Adrenal gland (tissue), 5 donors: Measurements from ENCODE around the gene UBAC1.

Source experiments
- POLR2A ChIP-seq, 2 donors: fragments of 450-650 bp; IDR thresholded peaks; one replicate each; pipeline ENCODE4 v1.6.1; 2017; ENCODE audit warnings: antibody characterized with exemption in 2 of 2, mild to moderate bottlenecking in 2 of 2, moderate library complexity in 1 of 2
- TF ChIP-seq, protein P1 (sequence below), 6 experiments: fragments of 450-650 bp in 4 of 6; fragments of 200-600 bp in 2 of 6; sonication (generic) in 1 of 6; IDR thresholded peaks; 1 replicate in 5 of 6; 2 replicates in 1 of 6; pipeline versions ENCODE4 v1.5.1 to v1.8.0; 2016 to 2021; ENCODE audit warnings: antibody characterized with exemption in 6 of 6, mild to moderate bottlenecking in 2 of 6, moderate library complexity in 1 of 6
- donor health status: DM: no; HTN: no; CAD: no.

DNA sequence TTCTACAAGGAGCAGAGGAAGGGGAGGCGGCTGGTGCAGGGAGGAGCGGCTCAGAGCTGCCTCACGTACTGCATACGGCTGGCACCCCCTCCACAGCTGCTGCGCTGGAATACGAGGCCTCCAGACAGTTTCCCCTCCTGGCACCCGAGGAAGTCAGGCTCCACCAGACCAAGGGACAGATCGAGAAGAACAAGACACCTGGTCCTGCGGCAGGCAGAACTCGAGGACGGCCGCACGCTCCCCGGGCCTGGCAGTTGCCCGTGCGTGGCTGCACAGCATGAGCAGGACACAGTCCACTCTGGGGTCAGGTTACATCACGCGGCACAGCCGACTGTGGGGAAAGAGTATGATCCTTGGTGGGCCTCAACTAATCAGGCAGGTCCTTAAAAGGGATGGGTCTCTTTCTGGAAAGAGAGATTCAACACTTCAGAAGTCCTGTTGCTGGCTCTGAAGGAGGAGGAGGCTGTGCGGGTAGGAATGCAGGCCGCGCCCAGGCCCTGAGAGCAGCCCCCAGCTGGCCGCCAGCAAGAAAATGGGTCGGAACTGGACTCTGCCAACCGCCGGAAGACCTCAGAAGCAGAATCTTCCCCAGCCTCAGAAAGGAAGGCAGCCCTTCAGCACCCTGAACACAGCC, 11.6 kb downstream of the UBAC1 start:
- TF ChIP-seq, protein P1, sequence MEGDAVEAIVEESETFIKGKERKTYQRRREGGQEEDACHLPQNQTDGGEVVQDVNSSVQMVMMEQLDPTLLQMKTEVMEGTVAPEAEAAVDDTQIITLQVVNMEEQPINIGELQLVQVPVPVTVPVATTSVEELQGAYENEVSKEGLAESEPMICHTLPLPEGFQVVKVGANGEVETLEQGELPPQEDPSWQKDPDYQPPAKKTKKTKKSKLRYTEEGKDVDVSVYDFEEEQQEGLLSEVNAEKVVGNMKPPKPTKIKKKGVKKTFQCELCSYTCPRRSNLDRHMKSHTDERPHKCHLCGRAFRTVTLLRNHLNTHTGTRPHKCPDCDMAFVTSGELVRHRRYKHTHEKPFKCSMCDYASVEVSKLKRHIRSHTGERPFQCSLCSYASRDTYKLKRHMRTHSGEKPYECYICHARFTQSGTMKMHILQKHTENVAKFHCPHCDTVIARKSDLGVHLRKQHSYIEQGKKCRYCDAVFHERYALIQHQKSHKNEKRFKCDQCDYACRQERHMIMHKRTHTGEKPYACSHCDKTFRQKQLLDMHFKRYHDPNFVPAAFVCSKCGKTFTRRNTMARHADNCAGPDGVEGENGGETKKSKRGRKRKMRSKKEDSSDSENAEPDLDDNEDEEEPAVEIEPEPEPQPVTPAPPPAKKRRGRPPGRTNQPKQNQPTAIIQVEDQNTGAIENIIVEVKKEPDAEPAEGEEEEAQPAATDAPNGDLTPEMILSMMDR (IDR thresholded peaks at IDR 0.05) = no peak
- no peak for TF ChIP-seq POLR2A (IDR thresholded peaks at IDR 0.05)
